ENCODE results near the gene KRTAP5-6. TPM values are rescaled to one million over a fixed set of nuclear protein-coding genes. Genes with fewer than 3 reads are reported as not detected.

KRTAP5-6 gene
- polyA plus RNA-seq, 1 of the 3 experiments (the other 2 are of a cell fraction) = not detected

GRCh38 chr11:1672613-1673350, 24.2 kb upstream of the KRTAP5-6 start:
- H3K79me2 ChIP-seq (ENCODE audit: insufficient read depth) = no peaks in the 10 kb centered on the region
- no peak overlapping the region for H3K27ac ChIP-seq (ENCODE audit: low read depth in 2 of 2, low read length in 1 of 2)
- no peak overlapping the region for H3K4me2 ChIP-seq
- no peaks in the 10 kb centered on the region for H3K9me2 ChIP-seq
- no peaks in the 10 kb centered on the region for H3K36me3 ChIP-seq (replicated peaks in 1 of 2; ENCODE audit: control insufficient read depth in 1 of 2, insufficient read depth in 2 of 2, low read length in 1 of 2)
- no peak overlapping the region for H3K9ac ChIP-seq
- H3F3A ChIP-seq (replicated peaks; ENCODE audit: insufficient read depth) = no peaks in the 10 kb centered on the region
- no peak for DNase-seq
- CTCF ChIA-PET = interaction anchor here (1.3 to 14.1 kb wide), 2 partner anchors 19 to 21 kb away, joined by 5 to 101 read pairs; no protein-coding TSS in a partner anchor
- no peaks in the 10 kb centered on the region; the same call in 1 of the 2 replicates for H3K27me3 ChIP-seq (ENCODE audit: insufficient read depth)
- no peak overlapping the region for H2AFZ ChIP-seq (ENCODE audit: low read depth)
- no peak overlapping the region for H3K4me3 ChIP-seq (ENCODE audit: low read depth in 2 of 2, low read length in 1 of 2)
- TF ChIP-seq YY1 (IDR thresholded peaks at IDR 0.05; ENCODE audit: low read depth) = no peak
- TF ChIP-seq MXI1 (IDR thresholded peaks at IDR 0.05; ENCODE audit: low read depth, low read length) = no peak
- no peak for TF ChIP-seq FOXM1 (IDR thresholded peaks at IDR 0.05; ENCODE audit: low read depth)
- TF ChIP-seq EP300 (IDR thresholded peaks at IDR 0.05; ENCODE audit: borderline replicate concordance in 1 of 2, low read depth in 1 of 2, low read length in 1 of 2) = no peak
- no peaks in the 10 kb centered on the region for H3K9me3 ChIP-seq
- POLR2A ChIA-PET = no interaction called here
- no peaks in the 10 kb centered on the region for H4K20me1 ChIP-seq (ENCODE audit: insufficient read depth)
- H3K4me1 ChIP-seq (ENCODE audit: control insufficient read depth in 1 of 2, insufficient read depth in 2 of 2, low read depth in 1 of 2, low read length in 1 of 2) = no peaks in the 10 kb centered on the region; a peak in 1 of 4 replicates
- WGBS (ENCODE audit: low lambda C conversion rate) = 61% methylated on average over 15 of the region's 15 CpGs

- Histone ChIP-seq H3F3A (replicated peaks; ENCODE audit: insufficient read depth) (no peaks in the 10 kb centered on the region), H3K4me3 (ENCODE audit: low read depth in 2 of 2, low read length in 1 of 2) (no peak overlapping the region), H2AFZ (ENCODE audit: low read depth) (no peak overlapping the region), H3K36me3 (replicated peaks in 1 of 2; ENCODE audit: control insufficient read depth in 1 of 2, insufficient read depth in 2 of 2, low read length in 1 of 2) (no peaks in the 10 kb centered on the region), H3K27ac (ENCODE audit: low read depth in 2 of 2, low read length in 1 of 2) (no peak overlapping the region), H3K4me1 (ENCODE audit: control insufficient read depth in 1 of 2, insufficient read depth in 2 of 2, low read depth in 1 of 2, low read length in 1 of 2) (no peaks in the 10 kb centered on the region), H3K79me2 (ENCODE audit: insufficient read depth) (no peaks in the 10 kb centered on the region), H3K4me2 (no peak overlapping the region), H3K9me3 (no peaks in the 10 kb centered on the region), H4K20me1 (ENCODE audit: insufficient read depth) (no peaks in the 10 kb centered on the region), H3K27me3 (ENCODE audit: insufficient read depth) (no peaks in the 10 kb centered on the region; the same call in 1 of the 2 replicates), H3K9ac (no peak overlapping the region), H3K9me2 (no peaks in the 10 kb centered on the region)
- WGBS (ENCODE audit: low lambda C conversion rate) = 45% methylated on average over 11 of the region's 11 CpGs
- DNase-seq = no peak
- no peak for TF ChIP-seq SIN3A (IDR thresholded peaks at IDR 0.05; ENCODE audit: borderline replicate concordance, low read depth, low read length)
- no peak for TF ChIP-seq POLR2AphosphoS5 (IDR thresholded peaks at IDR 0.05; ENCODE audit: low read depth, low read length)
- no peak for TF ChIP-seq NFIC (IDR thresholded peaks at IDR 0.05; ENCODE audit: borderline replicate concordance)
- TF ChIP-seq USF1 (IDR thresholded peaks at IDR 0.05; ENCODE audit: borderline replicate concordance, low read depth) = no peak
- TF ChIP-seq NRF1 (IDR thresholded peaks at IDR 0.05; ENCODE audit: low read depth, low read length) = no peak
- no peak for TF ChIP-seq MXI1 (IDR thresholded peaks at IDR 0.05; ENCODE audit: low read depth, low read length)
- no peak for TF ChIP-seq YY1 (IDR thresholded peaks at IDR 0.05; ENCODE audit: low read depth)
- no peak for TF ChIP-seq FOXJ3 (CRISPR knock-in tag; IDR thresholded peaks at IDR 0.05)
- no peak for TF ChIP-seq EZH2phosphoT487 (IDR thresholded peaks at IDR 0.05; ENCODE audit: borderline replicate concordance, low read depth)
- TF ChIP-seq RCOR1 (IDR thresholded peaks at IDR 0.05; ENCODE audit: low read length) = no peak
- no peak for TF ChIP-seq GATA2 (CRISPR knock-in tag; IDR thresholded peaks at IDR 0.05)
- TF ChIP-seq RFX5 (IDR thresholded peaks at IDR 0.05; ENCODE audit: low read length) = no peak
- no peak for TF ChIP-seq ZBTB33 (IDR thresholded peaks at IDR 0.05; ENCODE audit: borderline replicate concordance, low read depth)
- TF ChIP-seq TEAD4 (IDR thresholded peaks at IDR 0.05; ENCODE audit: borderline replicate concordance, insufficient read depth) = no peak
- TF ChIP-seq TAF1 (IDR thresholded peaks at IDR 0.05; ENCODE audit: borderline replicate concordance, low read depth, low read length) = no peak
- no peak for TF ChIP-seq TCF12 (IDR thresholded peaks at IDR 0.05)
- CTCF ChIA-PET = interaction anchor here (1.3 to 14.1 kb wide), 3 partner anchors 20 kb away, joined by 5 to 101 read pairs (median 61); no protein-coding TSS in a partner anchor
- POLR2A ChIA-PET = no interaction called here
Observed at GRCh38 chr11:1673446-1674172, 23.4 kb upstream of the KRTAP5-6 start.
